CD4-positive, alpha-beta T cell treated with Interferon alpha-2 for 1 hour (primary cell): ENCODE data around the gene ELMO1.

Source experiments
- DNase-seq, 2 donors: peaks; one replicate each; pipeline ENCODE4 v3.0.0-alpha.2; 2020 to 2022

The ELMO1 gene

GRCh38 chr7:37209195-37209594 is 239.5 kb downstream of the ELMO1 start:
- DNase-seq: no peak

GRCh38 chr7:37208528-37208927 is 240.1 kb downstream of the ELMO1 start:
- peak; percentile 47 to 61 for DNase-seq

DNA sequence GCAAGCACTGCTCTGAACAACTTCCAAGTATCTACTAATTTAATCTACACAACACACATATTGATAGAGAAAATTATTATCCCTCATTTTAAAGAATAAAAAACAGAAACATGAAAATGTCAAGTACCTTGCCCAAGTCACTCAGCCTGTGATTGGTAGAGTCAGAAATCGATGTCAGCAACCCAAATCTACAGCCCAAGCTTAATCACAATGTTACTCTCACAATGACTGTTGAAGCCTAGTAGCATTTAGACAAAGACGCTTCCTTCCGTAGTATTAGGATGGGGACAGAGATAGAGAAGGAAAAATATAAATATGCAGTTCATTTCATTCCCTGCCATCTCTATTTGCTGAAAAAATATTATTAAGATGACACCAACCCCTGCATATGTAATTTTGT is 242.5 kb downstream of the ELMO1 start:
- no peak for DNase-seq

DNA sequence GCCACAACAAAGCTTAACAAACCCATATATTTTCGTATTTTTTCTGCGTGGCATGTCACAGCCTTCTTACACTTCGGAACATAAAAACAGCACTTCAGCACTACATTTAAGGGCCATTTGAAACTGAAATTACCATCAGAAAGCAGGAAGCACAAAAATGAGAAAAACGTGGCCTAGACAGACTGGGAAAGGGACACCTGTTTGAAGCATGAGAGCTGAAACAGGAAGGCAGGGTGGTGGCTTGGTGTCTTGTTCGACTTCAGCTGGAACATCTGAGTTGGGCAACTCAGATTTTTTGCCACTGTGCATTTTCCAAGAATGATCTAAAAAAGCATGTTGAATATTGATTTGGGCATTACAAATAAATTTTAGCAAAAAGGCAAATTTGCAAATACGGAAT is 243.2 kb downstream of the ELMO1 start:
- no peak for DNase-seq

DNA sequence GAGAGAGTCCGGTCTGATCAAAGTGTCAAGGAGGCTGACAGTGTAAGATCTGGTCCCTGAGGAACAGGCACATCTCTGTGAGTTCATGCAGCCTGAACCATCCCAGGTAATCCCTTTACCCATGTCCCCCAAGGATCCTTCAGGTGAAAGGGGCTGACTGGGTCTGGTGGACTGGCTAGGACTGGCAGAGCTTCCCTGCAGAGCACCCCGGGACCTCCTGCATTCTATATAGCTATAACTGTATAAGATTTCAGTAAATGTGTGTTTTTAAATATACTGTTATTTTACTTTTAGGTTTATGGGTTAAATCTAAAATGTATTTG is 246.8 kb downstream of the ELMO1 start:
- no peak for DNase-seq

DNA sequence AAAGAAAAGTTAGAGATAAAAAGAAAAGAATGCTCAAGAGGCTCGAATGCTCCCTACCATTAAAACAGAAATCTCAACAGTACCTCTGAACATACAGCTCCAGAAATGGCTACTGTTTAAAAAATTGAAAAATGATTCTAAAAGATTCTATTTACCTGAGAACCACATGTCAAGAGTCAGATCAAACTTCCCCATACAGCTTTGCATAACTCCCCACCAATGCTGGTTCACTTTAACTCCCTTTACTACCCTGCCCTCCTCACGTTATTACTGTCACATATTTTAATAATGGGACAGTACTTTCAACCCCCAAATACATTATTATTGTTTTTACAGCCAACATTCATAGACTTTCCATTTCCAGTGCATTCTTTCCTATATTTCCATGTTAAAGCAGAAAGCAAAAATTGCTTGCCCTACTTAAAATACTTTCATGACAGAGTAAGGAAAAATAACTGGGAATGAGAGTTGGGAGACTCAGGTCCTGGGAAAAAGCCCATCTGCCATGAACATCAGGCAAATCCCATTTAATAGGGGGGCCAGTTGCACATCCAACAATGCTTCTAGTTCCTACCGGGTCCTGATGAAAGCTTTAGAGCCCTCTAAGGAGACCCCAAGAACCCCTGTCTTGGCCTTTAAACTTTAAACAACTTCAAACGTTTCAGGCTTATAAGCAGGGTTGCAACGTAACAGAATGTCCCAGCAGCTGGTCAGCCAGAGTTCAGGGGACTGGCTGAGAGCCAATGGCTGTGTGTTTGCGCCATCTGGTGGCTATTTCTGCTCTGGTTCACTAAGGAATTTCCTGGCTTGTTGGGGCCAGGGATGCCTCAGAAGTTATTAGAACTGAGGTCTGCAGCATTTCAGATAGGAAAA is 247.4 kb downstream of the ELMO1 start:
- peak; percentile 50 to 58 for DNase-seq

DNA sequence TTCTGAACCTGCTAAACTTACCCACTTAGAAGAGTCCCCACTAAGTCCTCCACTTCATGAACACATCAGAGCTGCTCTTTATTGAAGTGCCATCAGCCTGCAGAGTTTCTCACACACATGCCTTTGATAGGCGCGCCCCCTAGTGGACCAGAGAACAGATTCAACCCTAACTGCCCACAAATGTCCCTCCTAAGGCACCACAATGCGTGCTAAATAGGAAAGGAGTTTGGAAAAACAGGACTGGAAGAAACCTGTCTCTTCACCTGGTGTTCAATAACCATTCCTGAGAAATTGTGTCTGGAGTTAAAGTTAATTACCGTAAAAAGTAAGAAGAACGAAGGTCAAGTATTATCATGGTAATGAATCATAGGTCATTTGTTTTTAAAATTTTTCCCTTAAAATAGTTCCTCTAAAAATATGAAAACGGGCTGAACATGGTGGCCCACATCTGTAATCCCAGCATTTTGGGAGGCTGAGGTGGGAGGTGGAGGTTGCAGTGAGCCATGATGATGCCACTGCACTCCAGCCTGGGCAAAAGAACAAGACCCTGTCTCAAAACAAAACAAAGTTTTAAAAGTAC is 249.7 kb downstream of the ELMO1 start:
- DNase-seq: peak; percentile 66 to 75

DNA sequence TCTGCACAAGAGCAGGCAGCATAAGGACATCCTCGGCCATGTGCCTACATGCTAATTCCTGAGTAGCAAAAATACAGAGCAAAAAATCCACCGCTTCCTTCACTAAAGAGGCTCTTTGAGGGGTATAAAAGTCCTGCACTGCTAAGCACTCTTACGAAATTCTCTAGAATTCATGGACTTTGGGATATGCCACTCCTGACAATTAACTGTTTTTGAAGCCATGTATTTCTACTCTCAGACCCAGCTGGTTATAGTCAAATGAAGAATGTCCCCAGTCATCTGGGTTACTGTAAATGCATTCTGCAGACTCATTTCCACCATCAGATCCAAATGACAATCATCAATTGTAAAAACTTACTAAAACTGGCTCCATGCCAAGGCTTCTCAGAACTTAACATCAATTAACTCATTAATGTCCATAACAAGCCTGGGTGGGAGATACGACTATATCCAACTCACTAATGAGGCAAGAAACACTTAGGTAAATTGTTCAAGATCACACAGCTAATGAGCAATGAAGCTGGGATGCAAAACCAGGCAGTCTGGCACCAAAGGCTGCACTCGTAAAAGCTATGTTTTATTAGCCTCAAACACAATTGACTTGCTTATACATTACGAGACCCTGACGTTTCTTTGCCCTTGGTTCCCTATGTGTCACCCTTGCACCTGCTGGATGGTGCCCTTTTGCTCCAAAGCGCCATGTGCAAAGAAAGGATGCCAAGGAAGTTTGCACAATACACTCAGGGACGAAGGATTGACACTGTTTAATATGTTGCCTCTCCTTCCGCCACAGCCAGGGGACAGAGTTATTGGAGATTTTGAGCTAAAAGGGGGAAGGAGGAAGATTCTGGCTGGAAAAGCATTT is 250.4 kb downstream of the ELMO1 start:
- no peak for DNase-seq

GRCh38 chr7:37197108-37197507 is 251.6 kb downstream of the ELMO1 start:
- DNase-seq: no peak

DNA sequence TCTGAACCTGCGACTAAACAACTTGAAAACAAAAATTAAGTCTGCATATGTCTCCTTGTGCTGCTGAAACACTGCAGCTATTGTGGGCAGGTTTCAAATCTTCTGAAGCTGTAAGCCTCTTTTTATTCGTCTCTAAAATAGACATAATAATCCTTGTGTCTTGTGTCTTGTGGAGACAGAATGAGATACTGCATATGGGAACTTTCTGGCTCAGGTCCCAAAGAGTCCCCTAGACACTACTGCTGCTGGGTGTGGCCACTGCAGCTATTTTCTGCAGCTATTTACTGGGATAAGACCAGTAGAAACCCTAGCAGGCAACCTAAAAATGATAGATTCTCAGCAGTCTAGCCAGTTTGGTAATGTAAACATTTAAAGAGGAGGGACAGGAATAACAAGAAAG is 252.0 kb downstream of the ELMO1 start:
- no peak for DNase-seq

DNA sequence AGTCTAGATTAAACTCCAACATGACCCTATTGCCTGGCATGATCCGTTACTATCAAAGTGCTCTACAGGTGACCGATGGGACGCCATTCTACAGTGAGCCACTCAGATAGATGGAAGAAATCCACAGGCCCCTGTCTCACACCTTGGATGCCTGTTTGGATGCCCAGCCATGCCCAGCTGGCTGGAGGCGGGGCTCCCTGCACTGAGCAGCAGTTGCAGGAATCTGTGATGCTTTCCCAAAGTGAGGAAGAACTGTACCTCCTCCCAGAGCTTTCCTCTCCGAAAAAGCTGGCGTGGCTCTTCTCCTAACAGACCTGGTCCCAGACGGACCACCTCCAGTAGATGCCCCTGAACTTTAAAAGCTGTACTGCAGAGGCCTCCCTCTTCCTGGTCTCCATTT is 253.3 kb downstream of the ELMO1 start:
- no peak for DNase-seq

- no peak for DNase-seq
These were observed 253.7 kb downstream of the ELMO1 start for GRCh38 chr7:37194943-37195342.

GRCh38 chr7:37193775-37194135 is 254.9 kb downstream of the ELMO1 start:
- DNase-seq: no peak

- DNase-seq: no peak
These were observed 255.4 kb downstream of the ELMO1 start for GRCh38 chr7:37193087-37193774.

DNA sequence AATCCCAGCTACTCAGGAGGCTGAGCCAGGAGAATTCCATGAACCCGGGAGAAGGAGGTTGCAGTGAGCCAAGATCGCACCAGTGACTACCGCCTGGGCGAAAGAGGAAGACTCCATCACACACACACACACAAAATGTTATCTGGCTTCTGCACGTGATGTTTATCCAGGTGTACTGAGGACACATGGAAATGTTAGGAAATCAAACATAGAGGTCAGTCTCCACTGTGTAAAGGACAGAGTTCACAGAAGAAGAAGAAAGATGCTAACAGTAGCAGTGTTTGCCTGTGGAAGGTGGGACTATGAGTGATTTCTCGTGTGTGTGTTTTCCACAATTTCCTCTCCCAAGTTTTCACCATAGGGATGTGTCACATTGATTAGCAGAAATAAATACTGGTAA is 256.9 kb downstream of the ELMO1 start:
- DNase-seq: no peak

GRCh38 chr7:37187179-37187578 is 261.5 kb downstream of the ELMO1 start:
- DNase-seq: no peak

GRCh38 chr7:37186753-37187152 is 261.9 kb downstream of the ELMO1 start:
- no peak for DNase-seq

GRCh38 chr7:37181550-37181932 is 267.1 kb downstream of the ELMO1 start:
- DNase-seq: no peak

- DNase-seq: no peak
These were observed 267.7 kb downstream of the ELMO1 start for GRCh38 chr7:37180828-37181549.

GRCh38 chr7:37176079-37176478 is 272.6 kb downstream of the ELMO1 start:
- DNase-seq: no peak

DNA sequence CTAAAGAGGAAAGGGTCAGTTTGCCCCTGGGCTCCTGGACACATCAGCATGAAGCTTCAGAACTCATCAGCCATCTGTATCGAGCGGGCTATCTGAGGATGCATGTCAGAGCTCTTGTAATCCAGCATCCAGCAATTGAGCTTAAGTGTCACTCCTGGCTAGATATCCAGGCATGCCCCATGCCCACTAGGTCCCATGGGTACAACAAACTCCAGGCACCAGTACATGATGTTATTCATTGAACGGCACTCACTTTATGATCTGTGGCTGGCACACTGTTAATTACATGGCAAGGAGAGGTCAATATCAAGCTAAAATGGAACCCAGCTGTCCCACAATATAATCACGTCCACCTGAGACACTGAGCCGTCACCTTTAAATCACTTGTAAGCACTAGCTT is 274.2 kb downstream of the ELMO1 start:
- DNase-seq: no peak

- DNase-seq: no peak
These were observed 275.0 kb downstream of the ELMO1 start for GRCh38 chr7:37173670-37174069.

GRCh38 chr7:37162106-37162505 is 286.6 kb downstream of the ELMO1 start:
- DNase-seq: no peak
